Cortex of kidney (tissue), 1 donor: ENCODE measurements around the gene AP5B1.

Experiments
- DNase-seq: peaks from one replicate; lab custom pipeline; 2025; lab: John Stamatoyannopoulos, UW

The AP5B1 gene

DNA sequence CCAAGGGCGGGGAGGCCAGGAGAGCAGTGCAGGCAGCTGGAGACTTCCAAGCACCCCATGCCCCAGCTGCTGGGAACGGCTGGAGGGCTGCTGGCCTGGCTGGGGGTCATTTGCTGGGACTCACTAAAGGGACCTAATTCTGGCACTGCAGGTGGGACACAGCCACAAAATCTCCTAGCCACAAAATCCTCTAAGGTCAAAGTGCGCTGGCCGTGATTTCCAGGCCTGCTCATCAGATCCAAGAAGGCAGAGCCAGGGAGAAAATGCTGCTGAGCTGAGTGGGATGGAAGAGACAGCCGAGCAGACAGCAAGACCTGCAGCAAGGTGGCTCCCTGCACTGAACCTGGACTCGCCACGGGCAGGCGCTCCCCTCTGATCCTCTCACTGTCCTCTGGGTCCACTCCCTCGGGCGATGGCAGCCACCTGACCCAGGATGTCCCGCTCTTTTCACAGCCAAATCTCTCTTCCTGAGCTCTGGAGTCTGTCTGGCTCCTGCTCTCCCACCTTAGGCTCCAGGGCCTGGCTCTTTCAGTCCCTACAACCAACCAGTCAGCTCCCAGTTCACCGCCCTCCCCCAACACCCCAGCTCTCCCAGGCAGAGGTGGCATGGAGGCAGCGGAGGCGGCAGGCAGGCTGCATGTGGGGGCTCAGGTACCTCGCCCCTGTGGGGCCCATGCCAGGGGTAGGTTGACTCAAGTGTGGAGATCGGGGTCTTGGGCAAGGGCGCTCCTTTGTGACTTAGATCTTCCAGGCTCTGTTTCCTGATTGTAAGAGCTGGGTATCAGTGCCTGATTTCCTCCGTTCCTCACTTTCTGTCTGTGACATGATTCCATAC is 20.6 kb upstream of the AP5B1 start:
- no peak for DNase-seq

DNA sequence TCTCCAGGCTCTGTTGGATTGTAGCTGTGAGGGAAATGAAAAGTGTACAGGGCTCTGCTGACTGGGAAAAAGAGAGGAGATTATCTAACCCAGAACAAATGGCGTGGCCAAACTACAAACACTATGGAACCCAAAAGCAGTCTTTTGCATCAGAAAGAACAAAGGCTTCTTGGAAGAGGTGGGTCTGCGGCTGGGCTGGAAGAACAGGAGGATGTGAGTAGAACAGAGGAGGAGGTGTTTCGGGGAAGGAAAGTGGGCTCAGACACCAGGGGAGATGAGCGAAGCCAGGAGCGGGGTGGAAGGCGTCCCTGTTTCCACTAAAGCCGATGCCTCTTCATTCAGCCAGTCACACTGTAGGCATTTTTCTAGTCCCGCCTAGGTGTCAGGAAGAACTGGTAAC is 18.1 kb upstream of the AP5B1 start:
- no peak for DNase-seq

DNA sequence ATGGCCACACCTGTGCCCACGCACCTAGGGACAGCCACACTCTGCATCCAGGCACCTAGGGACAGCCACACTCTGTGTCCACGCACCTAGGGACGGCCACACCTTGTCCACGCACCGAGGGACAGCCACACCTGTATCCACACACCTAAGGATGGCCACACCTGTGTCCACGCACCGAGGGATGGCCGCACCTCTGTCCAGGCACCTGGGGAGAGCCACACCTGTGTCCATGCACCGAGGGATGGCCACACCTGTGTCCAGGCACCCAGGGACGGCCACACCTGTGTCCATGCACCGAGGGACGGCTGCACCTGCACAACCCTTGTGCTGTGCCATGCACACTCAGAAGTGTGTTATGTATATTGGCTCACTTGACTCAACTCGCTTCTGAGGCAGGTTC is 16.9 kb upstream of the AP5B1 start:
- no peak for DNase-seq

DNA sequence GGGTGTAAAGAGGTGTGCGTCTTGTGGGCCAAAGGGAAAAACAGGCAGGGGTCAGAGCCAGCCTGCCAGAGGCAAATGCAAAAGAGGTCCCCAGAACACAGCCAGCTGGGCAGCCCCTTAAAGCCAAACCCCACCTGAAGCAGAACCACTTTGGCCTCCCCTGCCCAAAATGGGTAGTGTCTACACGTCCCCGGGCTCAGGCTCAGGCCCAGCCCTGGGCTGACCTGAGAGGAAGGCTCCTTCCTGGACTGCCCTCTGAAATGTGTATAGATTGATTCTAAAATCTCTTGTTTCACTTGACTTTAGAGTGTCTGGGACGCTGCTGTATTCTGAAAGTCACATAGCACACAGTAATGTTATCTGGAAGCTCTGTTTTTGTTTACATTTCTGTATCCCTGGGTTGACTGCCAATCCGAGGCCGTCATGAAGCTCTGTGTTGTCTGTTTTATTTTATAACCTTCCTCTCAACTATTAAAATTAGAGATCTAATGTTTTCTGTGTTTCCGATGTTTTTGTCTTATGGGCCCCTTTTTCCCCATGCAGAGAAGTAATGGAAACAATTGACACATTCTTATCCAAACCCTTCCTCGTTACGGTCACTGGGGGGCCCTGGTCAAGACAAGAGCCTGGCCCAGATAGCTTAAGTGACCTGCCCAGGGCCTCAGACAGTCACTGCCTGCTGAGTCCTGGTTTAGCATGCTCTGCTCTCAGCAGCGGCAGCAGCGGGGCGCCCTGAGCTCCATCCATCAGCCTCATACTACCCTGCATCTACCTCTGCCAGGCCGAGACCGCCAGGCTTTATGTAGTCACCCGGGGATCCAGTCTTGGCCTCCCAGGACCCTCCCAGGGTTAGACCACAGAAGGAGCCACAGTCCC is 16.2 kb upstream of the AP5B1 start:
- no peak for DNase-seq

DNA sequence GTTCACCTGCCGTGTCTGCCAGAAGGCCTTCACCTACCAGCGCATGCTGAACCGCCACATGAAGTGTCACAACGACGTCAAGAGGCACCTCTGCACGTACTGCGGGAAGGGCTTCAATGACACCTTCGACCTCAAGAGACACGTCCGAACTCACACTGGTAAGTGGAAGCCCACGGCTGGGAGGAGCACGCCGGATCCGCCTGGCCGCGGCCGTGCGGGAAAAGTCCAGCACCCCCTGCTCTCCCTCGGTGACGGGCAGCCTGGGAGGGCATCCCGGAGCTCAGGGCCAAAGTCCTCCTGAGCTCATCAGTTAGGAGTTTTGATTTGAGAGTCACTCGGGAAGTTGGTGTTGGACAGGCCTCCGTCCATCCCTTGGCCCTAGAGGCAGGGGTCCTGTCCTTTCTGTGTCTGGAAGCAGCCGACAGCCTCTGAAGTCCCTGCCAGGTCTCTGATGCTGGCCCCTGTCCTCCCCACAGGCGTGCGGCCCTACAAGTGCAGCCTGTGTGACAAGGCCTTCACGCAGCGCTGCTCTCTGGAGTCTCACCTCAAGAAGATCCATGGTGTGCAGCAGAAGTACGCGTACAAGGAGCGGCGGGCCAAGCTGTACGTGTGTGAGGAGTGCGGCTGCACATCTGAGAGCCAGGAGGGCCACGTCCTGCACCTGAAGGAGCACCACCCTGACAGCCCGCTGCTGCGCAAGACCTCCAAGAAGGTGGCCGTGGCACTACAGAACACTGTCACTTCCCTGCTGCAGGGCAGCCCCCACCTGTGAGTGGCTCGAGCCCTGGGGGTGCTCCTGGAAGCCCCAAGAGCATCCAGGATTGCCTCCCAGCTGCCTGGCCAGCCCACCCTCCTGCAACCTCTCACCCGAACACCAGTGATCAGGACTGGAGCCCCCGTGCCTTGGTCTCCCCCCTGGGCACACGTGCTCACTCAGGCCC is 14.1 kb upstream of the AP5B1 start:
- no peak for DNase-seq

DNA sequence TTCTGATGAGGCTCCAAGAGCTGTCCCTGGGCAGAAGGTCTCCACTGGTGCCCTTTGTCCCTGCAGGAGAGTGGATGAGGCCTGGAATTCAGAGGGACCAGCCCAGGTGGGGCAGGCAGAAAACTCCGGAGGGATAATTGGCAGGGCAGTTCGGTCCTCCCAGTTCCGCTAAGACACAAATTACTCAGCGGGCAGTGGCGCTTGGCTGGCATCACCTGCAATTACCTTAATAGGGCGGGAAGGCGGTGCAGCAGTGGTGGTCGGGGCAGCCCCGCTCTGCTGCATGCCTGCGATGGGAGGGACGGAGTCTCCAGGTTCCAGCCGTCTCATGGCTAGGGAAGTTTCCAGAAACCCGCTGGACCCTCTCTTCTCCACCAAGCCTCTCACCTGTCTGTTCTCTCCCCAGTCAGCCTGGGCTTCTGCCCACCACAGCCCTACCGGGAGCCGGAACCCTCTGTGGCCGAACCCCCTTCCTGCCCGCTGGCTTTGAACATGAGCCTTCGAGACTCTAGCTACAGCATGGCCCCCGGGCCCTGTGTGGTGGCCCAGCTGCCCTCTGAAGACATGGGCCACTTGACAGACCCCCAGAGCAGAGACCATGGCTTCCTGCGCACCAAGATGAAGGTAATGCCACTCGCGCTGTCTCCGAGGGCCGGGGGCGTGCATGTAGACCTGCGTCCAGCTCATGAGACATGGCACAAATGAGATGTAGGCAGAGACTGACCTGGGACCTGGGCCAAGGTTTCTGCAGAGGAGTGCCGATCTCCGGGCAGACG is 13.0 kb upstream of the AP5B1 start:
- DNase-seq = no peak

DNA sequence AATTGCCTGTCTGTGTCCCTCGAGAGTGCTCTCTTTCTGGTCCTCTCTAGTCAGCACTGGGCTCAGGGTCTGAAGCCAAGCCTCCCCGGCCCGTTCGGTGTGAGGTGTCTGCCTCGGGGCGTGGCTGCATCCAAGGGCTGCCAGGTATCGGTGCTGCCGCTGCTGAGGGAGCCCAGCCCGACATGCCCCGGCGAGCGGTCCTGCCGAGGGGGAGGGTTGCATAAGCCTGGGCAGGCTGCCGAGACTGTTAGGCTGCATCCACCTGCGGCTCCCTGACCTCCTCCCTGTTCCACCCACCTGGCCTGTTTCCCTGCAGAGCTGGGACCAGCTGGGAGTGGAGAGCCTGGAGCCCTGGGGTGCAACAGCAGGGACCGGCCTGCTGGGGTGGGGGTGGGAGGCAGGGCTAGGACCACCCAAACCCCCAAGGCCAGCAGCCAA is 12.4 kb upstream of the AP5B1 start:
- DNase-seq = no peak

DNA sequence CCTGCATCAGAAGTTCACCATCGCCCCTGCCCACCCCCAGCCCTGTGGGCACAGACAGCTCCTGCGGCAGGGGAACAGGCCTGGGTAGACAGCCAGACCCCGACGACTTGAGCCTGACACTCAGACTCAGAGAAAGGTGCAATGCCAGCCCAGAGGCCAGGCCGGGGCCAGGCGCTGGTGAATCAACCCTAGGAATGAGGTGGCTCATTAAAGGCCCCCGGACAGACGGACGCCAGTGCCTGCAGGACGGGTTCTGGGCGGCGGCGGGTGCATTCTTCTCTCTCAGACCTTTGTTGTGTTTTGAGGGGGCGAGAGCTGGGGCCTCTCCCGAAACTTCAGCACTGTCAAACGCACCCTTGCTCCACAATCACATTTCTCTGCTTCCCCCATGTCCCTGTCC is 11.7 kb upstream of the AP5B1 start:
- no peak for DNase-seq

DNA sequence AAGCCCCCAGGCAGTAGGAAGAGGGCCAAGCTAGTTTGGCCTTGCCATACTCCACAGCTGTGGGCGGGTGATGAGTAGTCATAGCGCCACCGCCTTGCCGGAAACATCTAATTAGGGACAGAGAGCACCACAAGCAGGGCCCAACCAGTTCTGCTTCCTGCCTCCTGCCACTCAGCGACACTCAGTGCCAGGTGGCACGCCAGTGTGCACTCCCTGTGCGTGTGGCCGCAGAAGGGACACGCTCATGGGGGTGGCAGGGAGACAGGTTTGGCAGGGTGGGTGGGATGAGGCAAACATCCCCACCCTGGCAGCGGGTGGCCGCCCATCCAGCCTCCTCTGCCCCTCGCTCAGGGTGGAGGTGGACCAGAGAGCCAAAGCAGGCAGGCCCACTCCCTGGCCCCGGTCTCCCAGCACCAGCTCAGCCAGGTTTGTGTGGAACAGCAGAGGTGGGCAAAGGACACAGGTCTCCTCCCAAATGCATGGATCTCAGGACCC is 11.0 kb upstream of the AP5B1 start:
- DNase-seq = no peak

DNA sequence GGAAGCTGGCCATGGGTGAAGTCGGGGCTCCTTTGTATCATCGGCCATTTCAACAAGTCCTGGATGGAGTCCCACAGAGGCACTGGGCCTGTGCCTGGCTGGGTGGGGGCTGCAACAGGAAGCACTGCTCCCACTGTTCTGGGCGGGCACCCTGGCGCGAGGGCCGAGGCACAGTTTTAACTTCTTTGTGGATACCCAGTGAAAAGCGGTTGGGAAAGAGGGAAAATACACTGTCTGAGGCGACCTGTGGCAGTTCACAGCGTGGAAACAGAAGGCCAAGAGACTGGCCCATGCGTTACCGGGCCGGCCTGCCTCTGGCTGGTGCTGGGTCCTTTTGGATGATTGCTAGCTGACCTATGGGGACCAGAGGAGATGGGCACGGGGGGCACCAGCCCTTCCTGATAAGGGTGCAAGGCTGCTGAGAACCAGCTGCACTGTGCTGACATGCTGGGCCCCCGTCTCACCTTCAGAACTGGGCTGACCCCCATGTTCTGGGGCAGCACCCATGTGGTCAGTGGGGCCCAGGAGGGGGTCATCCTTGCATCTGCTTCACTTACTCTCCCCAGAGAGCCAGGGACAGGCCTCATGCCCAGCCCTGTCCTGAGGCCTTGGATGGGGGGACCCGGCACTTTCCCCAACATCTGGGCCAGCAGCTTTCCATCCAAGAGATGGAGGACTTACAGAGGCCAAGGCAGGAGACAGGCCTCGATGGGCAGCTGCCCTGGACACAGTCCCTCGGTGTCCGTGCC is 10.3 kb upstream of the AP5B1 start:
- DNase-seq = no peak

DNA sequence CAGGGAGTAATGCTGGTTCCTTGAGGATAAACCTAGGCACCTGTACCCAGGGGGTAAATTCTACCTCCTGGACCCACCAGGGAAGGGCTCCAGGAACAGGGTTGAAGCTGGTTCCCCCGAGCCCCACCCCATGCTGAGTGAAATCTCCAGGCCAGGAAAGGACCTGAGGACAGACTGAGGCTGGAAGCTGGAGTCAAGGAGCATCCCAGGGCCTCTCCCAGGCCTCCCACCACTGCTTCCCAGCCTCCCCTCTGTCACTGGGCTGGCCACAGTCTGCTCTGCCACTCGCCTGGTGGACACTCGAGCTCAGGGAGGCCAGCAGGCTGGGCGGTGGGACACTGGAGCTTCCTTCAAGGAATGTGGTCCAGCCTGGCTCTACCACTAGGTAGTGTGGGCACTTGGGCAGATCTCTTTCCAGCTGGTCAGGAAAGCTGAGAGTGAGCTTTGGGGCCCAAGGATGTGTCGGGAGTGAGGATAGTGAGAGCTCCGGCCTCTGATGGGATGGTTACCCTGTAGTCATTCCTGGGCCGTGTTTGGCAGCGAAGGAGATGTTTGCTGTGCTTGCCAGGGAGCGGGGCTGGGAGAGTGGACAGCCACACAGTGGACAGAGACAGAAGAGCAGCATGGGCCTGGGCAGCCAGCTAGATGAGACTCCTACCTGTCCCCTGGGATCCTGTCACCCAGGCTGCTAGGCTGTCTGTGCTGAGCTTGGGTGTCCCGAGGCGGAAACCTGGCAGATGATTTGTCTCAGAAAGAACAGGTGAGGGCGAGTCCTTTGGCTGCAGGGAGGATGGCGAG is 9.5 kb upstream of the AP5B1 start:
- no peak for DNase-seq

DNA sequence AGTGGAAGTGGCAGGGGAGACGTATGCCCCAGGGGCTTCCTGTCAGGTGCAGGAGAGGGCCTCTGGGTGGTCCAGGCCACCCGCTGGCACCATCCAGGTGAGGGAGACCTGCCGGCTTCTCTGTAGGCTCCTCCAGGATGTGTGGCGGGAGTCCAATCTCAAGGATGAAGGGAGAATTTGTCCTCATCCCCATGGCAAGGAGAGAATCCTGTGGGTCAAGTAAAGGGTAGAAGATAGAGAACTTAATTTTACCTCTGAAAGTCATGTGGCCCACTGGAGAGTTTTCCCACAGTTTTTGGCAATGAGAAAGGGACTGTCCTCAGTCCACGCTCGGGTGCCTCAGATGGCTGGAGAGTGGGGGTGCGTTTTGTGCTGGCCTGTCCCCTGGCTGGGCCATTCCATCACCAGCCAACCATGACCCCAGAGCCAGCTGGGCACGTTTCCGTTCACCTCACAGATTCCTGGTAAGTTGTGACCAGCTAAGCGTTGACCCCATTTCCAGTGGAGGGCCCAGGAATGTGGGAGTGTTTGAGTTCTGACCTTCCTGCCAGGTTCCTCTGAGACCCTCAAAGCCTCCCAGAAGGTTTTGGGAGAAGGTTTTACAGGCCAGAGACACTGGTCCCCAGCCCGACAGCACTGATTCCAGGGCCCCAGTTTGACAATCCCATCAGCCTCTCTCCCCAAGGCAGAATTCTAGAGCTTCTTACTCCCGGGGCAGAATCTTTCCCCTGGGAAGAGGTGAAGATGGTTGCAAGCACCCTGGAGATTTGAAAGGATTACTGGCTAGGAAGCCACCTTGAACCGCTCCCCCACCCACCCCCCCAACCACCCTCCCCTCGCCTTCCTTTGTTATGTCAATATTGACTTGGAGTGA is 8.7 kb upstream of the AP5B1 start:
- no peak for DNase-seq

DNA sequence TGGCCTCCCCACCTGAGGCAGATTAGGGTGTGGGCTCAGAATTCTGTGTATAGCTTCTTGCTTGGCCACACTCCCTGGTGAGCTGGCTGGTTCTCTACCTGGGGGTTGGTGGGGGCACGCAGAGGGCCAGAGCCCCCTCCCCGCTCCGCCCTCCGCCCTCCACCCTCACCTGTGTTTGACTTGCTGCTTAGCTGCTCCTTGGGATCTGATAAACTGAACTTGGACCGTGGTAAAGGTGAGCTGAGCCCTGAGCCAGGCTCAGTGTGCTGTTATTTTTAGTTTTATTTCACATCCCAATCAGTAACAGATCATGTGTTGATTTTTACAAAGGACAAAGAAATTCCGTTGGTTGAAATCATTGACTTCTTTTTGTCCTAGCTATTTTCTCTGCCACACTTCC is 8.0 kb upstream of the AP5B1 start:
- no peak for DNase-seq

DNA sequence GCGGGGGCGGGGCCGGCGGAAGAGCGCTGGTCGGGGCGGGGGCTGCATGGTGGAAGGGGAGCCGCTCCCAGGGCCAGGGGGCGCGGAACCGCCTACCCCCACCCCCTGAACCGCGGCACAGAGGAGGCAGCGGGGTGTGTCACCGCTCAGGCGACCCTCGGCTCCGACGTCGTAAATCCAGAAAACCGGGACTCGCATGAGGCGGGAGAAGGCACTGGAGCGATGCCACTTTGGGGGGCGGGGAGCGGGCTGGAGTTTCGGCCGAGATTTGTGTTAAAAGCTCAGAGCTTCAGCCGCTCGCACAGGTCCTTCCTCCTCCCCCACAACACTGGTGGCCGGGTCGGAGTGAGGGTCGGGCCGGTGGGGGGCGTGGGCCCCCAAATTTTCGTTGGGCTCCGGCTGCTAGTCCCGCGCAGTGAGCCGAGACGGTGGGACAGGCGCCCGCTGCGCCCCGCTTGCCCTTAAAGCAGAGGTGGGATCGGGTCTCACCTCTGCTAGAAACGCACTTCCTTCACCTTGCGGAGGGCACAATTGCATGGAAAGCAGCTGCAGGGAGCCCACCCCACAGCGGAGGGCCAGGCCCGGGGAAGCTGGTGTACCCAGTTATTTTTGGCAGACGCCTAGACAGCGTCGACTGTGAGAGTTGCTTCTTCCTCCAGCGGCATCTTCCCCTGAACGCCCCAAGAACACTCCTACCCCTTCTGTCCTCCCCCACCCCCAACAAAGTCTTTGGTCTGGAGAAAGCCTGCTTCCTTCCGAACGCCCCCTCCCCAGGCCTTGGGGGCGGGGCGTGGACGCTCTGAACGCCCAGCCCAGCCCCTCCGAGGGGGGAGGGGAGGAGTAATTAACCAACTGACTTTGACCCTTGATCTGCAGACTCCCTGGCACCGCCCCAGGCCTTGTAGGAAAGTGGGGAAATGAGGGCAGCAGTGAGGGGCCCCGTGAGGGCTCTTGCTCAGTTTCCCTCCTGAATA is 7.2 kb upstream of the AP5B1 start:
- DNase-seq = no peak

DNA sequence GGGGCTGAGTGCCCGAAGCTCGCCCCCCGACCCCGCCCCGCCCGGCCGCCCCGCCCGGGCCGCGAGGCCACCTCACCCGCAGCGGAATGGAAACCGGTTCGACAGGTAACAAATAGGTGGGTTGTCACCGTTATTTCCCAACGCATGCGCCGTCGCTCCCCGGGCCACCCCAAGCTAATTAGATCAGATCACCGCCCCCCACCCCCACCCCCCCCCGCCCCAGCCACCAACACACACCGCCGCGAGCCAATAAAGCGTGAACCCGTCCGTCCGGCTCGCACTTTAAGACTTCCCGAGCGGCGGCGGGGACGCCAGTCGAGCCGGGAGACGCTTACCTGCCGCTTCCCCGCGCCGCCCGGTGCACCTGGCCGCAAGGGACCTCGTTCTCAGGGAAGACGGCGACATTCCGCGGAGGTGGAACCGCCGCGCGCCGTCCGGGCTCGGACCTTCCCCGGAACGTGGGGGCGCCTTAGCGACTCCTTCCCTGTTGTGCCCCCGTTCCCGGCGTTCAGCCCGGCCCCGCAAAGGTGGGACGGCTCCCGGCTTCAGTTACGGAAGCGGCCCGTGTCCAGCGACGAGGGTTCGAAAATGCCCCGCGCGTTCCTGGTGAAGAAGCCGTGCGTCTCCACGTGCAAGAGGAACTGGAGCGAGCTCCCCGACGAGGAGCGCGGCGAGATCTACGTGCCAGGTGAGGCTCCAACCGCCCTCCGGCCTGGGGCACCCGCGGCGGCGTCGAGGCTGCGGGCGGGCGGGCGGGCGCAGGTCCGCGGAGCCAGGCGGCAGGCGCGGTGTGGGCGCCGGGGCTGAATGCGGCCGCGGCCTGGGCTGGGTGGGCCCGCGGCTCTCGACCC is 6.2 kb upstream of the AP5B1 start, which contains the start of gene OVOL1:
TSS of gene OVOL1 (plus strand) at position 278 of the 851 bp plus-strand sequence. CDS start at position 589, 311 bp downstream.
- no peak for DNase-seq
